Measurements from ENCODE around the gene PDZD2.

Gene PDZD2

DNA sequence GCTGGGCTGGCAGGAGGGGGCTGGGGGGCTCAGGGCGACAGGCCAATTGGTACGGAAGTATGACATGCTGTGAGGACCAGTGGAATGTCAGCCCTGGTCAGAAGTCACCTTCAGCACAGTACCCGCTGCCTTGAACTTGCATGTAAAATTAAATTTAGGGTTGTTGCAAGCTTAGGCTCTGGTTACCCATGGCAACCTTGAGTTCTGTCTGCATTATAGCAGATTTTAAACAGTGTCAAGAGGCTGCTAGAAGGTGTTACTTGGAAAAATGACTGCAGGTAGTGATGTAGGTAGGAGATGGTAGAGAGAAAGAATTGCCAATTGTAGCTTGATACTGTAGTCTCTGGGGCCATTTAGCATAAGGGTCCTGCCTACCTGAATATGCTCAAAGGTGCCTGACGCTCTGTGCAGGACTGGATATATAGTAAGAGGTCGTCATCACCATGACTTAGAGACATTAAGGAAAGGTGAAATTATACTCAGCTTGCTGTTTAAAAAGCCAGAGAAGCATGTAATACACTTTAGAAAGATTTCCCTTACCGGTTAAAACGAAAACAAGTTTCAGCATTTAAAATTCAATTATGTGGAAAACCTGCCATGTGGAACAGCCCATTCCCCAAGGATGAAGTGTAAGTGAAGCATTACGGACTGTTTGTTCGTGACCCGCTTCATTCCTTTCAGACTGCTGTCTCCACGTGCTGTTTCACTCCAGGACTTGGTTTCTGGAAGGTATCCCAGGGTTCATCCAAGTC, 169.0 kb downstream of the PDZD2 start:
- Mint-ChIP-seq H3K9me3 (no peaks in the 10 kb centered on the region), H3K4me3 (no peak overlapping the region), H3K36me3 (ENCODE audit: low read depth) (no peaks in the 10 kb centered on the region), H3K27ac (no peak overlapping the region), H3K4me1 (ENCODE audit: low read depth) (no peaks in the 10 kb centered on the region), H3K27me3 (ENCODE audit: low read depth) (no peaks in the 10 kb centered on the region)

DNA sequence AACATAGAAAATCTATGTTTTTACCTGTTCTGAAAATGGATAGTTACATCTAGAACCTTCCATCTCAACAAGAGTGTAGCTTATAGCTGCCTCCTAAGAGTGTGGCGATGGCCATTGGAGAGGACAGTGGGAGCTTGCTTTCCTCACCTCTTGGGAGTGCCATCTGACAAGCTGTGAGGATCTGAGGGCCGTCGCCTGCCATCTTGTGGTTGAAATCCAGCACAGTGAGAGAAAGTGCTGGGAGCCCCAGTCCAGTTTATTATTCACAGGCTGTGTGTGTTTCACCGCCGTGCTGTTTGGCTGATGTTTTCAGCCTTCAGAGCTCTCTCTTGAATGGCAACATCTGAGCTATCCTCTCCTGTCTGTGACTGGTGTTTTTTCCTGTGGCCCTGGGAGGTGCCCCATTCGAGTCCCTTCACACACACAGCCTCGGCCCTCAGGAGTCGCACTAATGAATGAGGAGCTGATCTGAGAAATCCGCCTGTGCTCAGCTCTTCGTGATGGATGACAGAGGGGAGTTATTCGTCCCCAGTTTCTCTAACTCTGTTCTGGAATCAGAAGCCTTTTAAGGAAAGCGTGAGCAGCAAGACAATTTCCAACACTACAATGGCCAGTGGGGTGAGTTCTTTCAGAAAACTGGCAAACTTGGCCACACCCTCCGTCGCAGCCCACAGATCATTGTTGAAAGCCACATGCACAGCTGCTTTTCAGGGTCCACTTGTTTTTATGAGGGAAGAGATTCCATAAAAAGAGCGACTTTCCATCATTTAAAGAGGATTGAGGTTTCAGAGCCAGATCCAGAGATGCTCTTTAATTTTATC, 170.3 kb downstream of the PDZD2 start:
- Mint-ChIP-seq H3K9me3 (no peaks in the 10 kb centered on the region), H3K27me3 (ENCODE audit: low read depth) (no peaks in the 10 kb centered on the region), H3K36me3 (ENCODE audit: low read depth) (no peaks in the 10 kb centered on the region), H3K4me3 (no peak overlapping the region), H3K27ac (no peak overlapping the region), H3K4me1 (ENCODE audit: low read depth) (no peaks in the 10 kb centered on the region)

DNA sequence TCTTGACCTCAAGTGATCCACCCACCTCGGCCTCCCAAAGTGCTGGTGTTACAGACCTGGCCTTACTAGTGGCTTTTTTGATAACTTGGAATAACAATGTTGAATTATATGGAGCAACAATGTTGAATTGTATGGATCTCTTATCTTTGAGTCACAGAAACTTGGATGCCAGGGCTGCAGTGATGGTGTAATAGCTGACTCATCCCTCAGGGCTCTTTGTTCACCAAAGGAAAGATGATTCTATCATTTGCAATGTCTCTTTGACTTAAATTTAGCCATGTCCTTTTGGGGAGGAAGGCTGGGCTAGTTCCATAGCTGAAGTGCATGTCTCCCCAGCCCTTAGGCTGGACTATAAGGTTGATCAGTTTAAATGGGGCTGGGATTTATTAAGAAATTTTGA, 172.3 kb downstream of the PDZD2 start:
- no peaks in the 10 kb centered on the region for H3K36me3 Mint-ChIP-seq (ENCODE audit: low read depth)
- H3K27ac Mint-ChIP-seq, result no peak overlapping the region
- H3K4me3 Mint-ChIP-seq, result no peak overlapping the region
- H3K27me3 Mint-ChIP-seq (ENCODE audit: low read depth), result no peaks in the 10 kb centered on the region
- H3K4me1 Mint-ChIP-seq (ENCODE audit: low read depth), result no peaks in the 10 kb centered on the region
- H3K9me3 Mint-ChIP-seq, result no peaks in the 10 kb centered on the region

DNA sequence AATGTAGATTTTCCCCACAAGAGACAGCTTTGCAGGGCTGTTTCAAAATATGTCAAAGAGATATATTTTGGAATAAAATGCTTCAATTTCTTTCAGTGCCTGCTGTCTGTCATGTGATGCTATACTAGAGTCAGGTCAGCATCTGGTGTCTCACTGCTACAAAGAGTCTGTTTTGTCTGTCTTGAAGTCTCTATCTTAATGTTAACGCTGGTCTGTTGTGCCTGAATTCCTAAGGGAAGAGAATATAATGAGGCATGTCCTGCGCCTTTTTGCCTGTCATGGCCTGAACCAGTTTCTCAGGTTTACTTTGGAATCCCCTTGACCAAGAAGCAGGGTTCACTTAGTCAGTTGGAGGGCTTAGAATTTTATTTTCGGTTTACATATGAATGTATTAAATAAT, 176.4 kb downstream of the PDZD2 start:
- H3K9me3 Mint-ChIP-seq, result no peaks in the 10 kb centered on the region
- no peaks in the 10 kb centered on the region for H3K36me3 Mint-ChIP-seq (ENCODE audit: low read depth)
- H3K27me3 Mint-ChIP-seq (ENCODE audit: low read depth), result no peaks in the 10 kb centered on the region
- H3K4me3 Mint-ChIP-seq, result no peak overlapping the region
- no peak overlapping the region for H3K27ac Mint-ChIP-seq
- H3K4me1 Mint-ChIP-seq (ENCODE audit: low read depth), result no peaks in the 10 kb centered on the region

DNA sequence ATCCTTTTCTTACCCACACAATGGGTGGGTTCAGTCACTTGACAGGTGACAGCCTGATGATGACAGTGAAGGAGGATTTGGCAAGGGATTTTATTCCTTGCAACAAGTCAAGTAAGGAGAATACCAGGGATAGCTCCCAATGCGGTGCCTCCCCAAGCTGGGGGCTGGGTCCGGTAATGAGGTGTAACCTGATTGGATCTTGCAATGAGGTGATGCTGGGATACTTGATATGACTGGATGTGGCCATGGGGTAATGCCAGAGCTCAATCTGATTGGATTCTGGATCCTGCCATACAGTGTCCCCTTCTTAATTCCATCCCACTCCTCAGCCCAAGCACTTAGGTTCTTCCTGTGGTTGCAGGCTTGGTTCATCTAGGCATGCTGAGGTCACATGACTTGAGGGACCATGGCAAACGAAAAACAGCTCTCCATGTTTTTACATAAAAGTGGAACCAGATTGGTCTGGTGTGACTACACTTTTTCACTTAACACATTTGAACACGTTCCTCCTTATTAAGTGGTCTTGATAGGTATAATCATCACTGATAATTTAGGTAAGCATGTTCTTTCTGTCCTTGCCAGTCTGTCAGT, 181.1 kb downstream of the PDZD2 start:
- H3K4me3 Mint-ChIP-seq, result no peak overlapping the region
- no peaks in the 10 kb centered on the region for H3K9me3 Mint-ChIP-seq
- no peaks in the 10 kb centered on the region for H3K4me1 Mint-ChIP-seq (ENCODE audit: low read depth)
- H3K27me3 Mint-ChIP-seq (ENCODE audit: low read depth), result no peaks in the 10 kb centered on the region
- no peak overlapping the region for H3K27ac Mint-ChIP-seq
- no peaks in the 10 kb centered on the region for H3K36me3 Mint-ChIP-seq (ENCODE audit: low read depth)

DNA sequence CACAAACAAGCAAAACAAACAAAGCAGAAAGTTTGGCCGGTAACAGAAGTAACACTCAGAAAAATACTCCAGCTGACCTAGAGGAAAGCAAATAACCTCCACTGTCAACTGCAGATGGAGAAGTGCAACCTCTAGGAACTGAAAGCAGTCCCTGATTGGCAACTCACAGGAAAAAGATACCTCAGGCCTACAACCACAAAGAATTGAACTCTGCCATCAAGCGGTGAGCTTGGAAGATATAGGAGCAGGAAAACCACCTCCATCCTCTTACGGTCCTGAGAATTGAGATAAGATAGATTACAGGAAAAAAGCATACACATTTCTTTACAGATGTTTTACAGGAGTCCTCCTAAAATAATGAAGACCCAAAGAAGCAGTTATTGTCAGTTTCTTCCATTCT, 184.5 kb downstream of the PDZD2 start:
- H3K9me3 Mint-ChIP-seq, result peaks cover under 1% of the 10 kb centered on the region
- peaks cover 1% of the 10 kb centered on the region for H3K4me1 Mint-ChIP-seq (ENCODE audit: low read depth)
- H3K27ac Mint-ChIP-seq, result no peak overlapping the region
- H3K27me3 Mint-ChIP-seq (ENCODE audit: low read depth), result no peaks in the 10 kb centered on the region
- H3K4me3 Mint-ChIP-seq, result no peak overlapping the region
- H3K36me3 Mint-ChIP-seq (ENCODE audit: low read depth), result no peaks in the 10 kb centered on the region

DNA sequence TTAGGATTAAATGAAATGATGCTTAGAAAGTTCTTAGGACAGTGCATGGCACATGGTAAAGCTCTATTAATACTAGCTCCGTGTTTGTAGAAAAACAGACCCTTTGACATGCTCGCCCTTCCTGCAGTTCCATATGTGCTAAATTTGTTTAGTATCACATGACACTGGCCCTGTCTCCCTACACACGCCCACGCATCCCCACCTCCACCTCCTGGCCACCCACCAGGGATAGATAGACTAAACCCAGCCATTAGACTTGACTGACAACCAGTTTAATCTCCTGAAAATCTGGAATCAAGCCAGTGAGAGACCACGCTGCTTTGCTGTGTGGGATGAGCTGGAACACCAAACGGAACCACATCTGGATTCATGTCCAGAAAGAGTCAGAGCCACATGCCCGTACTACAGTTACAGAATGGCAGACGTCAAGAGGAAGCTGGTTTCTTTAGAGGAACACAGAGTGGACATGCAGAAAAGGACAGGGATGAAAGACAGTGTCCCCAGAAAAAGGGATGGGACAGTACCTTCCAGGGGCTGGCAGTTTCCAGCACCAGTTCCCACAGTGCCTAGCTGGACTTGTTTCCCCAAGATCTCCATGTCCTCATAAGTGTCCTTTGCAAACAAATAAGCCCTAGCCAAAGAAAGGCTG, 186.1 kb downstream of the PDZD2 start:
- no peak overlapping the region for H3K4me3 Mint-ChIP-seq

DNA sequence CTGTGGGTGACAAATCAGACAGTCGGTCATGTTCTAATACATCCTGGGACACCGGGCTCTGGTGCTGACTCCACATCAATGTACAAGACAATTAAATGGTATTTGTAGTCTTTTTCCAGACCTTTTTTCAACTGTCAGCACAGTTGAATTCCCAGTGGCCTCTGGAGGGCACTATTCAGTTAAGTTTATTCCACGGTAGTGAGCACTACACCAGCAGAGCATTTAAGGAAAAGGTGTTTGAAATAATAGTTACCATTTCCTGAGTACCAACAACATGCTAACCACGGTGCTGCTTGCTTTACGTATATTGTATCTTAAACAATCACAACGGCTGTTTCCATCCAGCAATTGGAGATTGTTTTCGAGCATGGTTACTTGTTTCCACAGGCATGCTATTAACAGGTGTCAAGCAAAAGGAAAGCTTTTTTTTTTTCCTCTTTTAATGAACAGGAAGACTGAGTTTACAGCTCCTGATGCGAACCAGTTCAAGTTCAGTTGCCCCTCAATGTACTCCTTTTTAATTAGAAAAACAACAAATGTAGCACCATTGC, 186.7 kb downstream of the PDZD2 start:
- no peaks in the 10 kb centered on the region for H3K27me3 Mint-ChIP-seq (ENCODE audit: low read depth)
- H3K9me3 Mint-ChIP-seq, result peaks cover 8% of the 10 kb centered on the region
- peaks cover 1% of the 10 kb centered on the region for H3K4me1 Mint-ChIP-seq (ENCODE audit: low read depth)
- H3K4me3 Mint-ChIP-seq, result no peak overlapping the region
- no peak overlapping the region for H3K27ac Mint-ChIP-seq
- no peaks in the 10 kb centered on the region for H3K36me3 Mint-ChIP-seq (ENCODE audit: low read depth)

More for the DNA sequence above, 186.1 kb downstream of the PDZD2 start:
- no peaks in the 10 kb centered on the region for H3K36me3 Mint-ChIP-seq (ENCODE audit: low read depth)
- peaks cover 8% of the 10 kb centered on the region for H3K9me3 Mint-ChIP-seq
- H3K27ac Mint-ChIP-seq, result no peak overlapping the region
- H3K4me1 Mint-ChIP-seq (ENCODE audit: low read depth), result peaks cover 1% of the 10 kb centered on the region
- no peaks in the 10 kb centered on the region for H3K27me3 Mint-ChIP-seq (ENCODE audit: low read depth)

DNA sequence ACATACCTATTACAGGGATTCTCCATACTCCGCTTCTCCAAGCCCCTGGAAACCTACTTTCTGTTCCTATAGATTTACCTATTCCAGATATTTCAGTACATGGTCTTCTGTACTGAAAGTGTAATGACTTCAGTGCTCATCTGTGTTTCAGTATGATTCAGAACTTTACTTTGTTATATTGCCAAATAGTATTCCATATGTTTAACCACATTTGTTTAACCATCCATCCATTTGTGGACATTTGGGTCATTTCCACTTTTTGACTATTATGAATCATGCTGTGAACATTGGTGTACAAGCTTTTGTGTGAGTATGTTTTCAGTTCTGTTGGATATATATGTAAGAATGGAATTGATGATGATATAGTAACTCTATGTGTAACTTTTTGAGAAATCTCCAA, 188.9 kb downstream of the PDZD2 start:
- H3K36me3 Mint-ChIP-seq (ENCODE audit: low read depth), result no peaks in the 10 kb centered on the region
- peaks cover 1% of the 10 kb centered on the region for H3K4me1 Mint-ChIP-seq (ENCODE audit: low read depth)
- H3K27ac Mint-ChIP-seq, result no peak overlapping the region
- no peak overlapping the region for H3K4me3 Mint-ChIP-seq
- H3K9me3 Mint-ChIP-seq, result peaks cover 8% of the 10 kb centered on the region
- no peaks in the 10 kb centered on the region for H3K27me3 Mint-ChIP-seq (ENCODE audit: low read depth)

DNA sequence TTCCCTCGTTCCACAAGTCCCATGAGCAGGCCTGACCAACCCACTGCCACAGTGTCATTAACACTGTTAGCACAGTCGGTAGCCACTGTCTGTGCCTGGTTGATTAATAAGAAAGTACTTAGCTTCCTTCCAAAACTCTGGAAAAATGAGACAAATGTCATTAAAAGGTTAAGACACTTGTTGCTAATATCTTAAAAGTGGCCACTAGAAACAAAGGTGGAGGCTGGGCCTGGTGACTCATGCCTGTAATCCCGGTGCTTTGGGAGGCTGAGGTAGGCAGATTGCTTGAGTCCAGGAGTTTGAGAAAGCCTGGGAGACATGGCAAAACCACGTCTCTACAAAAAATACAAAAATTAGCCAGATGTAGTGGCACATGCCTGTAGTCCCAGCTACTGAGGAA, 194.0 kb downstream of the PDZD2 start:
- Mint-ChIP-seq H3K27ac (no peak overlapping the region), H3K4me1 (ENCODE audit: low read depth) (no peaks in the 10 kb centered on the region), H3K27me3 (ENCODE audit: low read depth) (no peaks in the 10 kb centered on the region), H3K4me3 (no peak overlapping the region), H3K36me3 (ENCODE audit: low read depth) (no peaks in the 10 kb centered on the region), H3K9me3 (peaks cover 8% of the 10 kb centered on the region)

DNA sequence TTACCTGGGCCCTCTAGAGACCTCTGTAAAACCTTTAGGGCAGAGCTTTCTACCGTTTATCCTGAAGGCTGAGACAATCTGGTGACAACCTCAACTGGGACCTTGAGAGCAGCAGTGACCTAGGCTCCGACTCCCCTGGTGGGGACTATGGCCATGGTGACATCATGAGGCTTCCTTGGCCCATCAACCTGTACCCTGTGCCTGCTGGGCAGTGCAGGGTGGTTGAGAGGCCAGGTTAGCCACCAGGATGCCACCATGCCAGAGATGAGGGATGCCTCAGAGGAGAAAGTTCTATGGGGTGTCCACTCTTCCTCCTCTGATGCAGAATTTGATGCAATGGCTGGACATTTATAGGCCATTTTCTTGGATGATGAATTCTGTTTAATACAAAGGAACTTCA, 194.8 kb downstream of the PDZD2 start:
- no peaks in the 10 kb centered on the region for H3K4me1 Mint-ChIP-seq (ENCODE audit: low read depth)
- H3K36me3 Mint-ChIP-seq (ENCODE audit: low read depth), result no peaks in the 10 kb centered on the region
- H3K27ac Mint-ChIP-seq, result no peak overlapping the region
- H3K9me3 Mint-ChIP-seq, result peaks cover 4% of the 10 kb centered on the region
- no peaks in the 10 kb centered on the region for H3K27me3 Mint-ChIP-seq (ENCODE audit: low read depth)
- H3K4me3 Mint-ChIP-seq, result no peak overlapping the region

DNA sequence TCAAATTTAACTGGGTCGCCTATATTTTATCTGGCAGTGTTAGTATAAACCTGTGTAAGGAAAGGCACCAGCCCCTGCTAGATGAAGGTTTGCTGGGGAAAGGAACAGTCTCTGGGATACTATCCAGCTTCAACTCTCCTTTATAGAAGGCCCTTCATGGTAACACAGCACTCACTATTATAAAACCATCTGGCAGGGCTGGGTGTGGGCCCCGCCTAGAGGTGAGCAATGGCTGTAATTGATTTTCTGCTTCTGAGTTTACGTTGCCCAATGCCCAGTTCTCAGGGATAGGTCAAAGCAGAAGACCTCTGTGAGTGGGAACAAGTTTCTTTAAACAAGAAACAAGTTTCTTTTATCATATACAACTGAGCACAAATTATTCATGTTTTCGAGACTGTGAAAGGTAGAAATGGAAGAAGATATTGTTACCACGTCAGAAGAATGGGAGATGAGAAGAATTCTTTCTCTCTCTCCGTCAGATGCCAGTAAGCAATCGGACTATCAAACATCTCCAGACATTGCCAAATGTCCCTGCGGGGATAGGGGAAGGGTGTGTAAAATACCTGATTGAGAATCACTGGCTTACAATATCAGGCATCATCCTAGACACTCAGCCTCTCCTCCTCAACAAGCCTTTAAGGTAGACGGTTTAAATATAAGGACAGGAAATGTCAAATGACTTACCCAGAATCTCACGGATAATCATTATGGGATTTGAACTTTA, 205.9 kb downstream of the PDZD2 start:
- no peaks in the 10 kb centered on the region for H3K36me3 Mint-ChIP-seq (ENCODE audit: low read depth)
- H3K9me3 Mint-ChIP-seq, result peaks cover 5% of the 10 kb centered on the region
- H3K27me3 Mint-ChIP-seq (ENCODE audit: low read depth), result no peaks in the 10 kb centered on the region
- no peaks in the 10 kb centered on the region for H3K4me1 Mint-ChIP-seq (ENCODE audit: low read depth)
- H3K4me3 Mint-ChIP-seq, result no peak overlapping the region
- H3K27ac Mint-ChIP-seq, result no peak overlapping the region

DNA sequence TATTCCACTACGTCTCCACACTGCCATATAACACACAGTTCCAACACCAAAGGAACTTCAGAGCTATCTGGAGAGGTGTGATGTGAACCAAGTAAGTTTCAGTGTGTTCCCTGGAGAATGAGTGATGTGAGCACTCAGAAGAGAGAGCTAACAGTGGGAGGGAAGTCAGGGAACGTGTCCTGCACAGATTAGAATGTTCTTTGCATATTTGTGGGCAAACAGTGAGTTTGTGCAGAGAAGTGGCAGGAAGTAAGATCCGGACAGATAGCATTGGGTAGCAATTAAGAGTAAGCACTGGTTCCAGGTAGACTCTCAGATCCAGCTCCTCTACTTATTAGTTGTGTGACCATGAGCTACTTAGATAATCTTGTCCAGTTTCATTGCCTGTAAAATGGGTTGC, 206.4 kb downstream of the PDZD2 start:
- no peaks in the 10 kb centered on the region for H3K4me1 Mint-ChIP-seq (ENCODE audit: low read depth)
- H3K27ac Mint-ChIP-seq, result no peak overlapping the region
- H3K36me3 Mint-ChIP-seq (ENCODE audit: low read depth), result no peaks in the 10 kb centered on the region
- peaks cover 5% of the 10 kb centered on the region for H3K9me3 Mint-ChIP-seq
- H3K27me3 Mint-ChIP-seq (ENCODE audit: low read depth), result no peaks in the 10 kb centered on the region
- no peak overlapping the region for H3K4me3 Mint-ChIP-seq

DNA sequence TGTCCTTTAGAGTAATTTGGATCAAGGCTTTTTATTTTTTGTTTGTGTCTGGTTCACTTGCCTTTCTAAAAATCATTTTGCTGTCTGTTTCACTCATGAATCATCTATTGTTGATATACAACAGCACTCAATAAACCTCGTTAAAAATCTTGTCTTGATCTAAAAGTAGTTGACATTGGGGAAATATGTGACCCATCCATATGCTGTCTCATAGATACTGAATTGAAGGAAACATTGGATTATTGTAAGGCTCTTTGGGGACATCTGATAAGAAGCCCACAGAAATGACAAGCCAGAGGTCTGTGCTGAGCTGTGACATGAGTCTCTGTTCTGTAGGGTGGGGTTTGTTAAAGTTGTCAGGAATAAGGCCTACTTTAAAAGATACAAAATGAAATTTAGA, 208.0 kb downstream of the PDZD2 start:
- Mint-ChIP-seq H3K4me3 (no peak overlapping the region), H3K9me3 (no peaks in the 10 kb centered on the region), H3K36me3 (ENCODE audit: low read depth) (no peaks in the 10 kb centered on the region), H3K27me3 (ENCODE audit: low read depth) (no peaks in the 10 kb centered on the region), H3K4me1 (ENCODE audit: low read depth) (no peaks in the 10 kb centered on the region), H3K27ac (no peak overlapping the region)
